ENCODE data around the gene BUB3.

BUB3 gene, protein sequence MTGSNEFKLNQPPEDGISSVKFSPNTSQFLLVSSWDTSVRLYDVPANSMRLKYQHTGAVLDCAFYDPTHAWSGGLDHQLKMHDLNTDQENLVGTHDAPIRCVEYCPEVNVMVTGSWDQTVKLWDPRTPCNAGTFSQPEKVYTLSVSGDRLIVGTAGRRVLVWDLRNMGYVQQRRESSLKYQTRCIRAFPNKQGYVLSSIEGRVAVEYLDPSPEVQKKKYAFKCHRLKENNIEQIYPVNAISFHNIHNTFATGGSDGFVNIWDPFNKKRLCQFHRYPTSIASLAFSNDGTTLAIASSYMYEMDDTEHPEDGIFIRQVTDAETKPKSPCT

GRCh38 chr10:123154092-123154710 is at the start of gene BUB3:
TSS of gene BUB3 (plus strand) at chr10:123154402. CDS start at chr10:123154918, 516 bp downstream.
- peak; percentile 94 to 95 for DNase-seq (ENCODE audit: low read depth in 2 of 2)

DNA sequence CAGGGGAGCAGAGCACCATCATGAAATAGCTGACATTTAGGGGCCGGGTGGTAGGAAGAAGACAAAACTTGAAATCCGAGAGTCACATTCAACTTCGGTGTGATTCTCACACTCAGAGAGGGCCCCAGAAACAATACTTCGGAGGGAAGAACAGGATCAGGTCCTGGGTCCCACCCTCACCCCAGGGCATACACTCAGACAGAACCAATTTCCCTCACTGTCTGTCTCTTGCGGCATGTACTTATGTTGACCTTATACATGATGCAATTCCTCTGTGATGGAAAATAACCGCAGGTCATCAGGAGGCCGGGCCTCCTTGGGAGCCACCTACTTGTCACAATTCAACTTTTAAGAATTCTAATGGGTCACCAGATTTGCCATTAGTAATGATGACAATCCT is 44.7 kb upstream of the BUB3 start:
- no peak for DNase-seq (ENCODE audit: low read depth in 2 of 2)

DNA sequence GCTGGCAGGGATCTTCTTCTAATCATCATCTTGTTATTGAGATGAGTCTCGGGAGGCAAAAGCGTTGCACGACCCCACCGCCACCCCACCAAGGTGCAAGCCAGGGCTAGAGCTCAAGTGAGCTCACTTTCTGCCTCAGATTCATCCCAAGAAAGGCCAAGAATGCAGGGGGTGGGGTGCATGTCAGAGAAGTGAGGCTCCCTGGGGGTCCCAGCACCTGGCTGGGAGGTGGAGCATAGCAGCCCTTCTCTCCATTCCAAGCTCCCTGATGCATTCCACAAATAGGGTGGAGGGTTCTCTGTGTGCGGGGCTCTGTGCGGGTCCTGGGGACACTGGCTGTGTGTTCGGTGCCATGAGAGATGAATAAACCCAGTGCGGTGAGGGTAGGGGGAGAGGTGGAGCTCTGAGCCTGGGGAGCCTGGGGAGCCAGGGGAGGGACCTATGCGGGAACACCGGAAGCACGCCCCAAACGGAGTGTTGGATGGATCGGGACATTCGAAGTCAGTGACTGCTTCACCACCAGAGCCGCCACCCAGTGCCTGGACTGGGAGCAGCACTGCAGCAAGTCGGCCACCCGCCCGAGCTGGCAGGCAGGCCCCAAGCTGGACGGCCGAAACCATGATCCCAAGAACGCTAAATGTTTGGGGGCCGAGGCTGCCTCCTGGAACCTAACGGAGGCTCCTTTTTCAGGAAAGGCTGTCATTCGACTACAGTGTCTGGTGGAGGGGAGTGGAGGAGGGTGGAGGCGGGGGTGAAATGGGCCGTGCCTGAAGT is 36.4 kb upstream of the BUB3 start:
- no peak for DNase-seq (ENCODE audit: low read depth in 2 of 2)

DNA sequence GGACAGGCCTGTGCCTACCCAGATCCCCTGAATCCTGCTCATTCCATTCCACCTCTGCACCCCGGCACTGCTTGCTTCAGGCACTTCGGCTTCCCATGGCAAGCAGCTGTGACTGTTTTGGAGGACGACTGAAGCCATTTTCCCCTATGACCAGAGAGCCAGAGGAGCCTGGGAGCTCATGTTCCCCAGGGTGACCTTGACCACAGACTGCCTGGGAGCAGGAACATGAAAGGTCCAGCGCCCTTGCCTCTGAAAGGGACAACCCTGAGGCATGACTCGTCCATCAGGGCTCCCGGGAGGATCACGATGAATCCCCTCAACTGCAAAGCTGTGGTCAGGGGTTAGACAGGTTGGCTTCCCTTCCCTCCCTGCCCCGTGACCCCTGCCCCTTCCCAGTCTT is 35.1 kb upstream of the BUB3 start:
- no peak for DNase-seq (ENCODE audit: low read depth in 2 of 2)

GRCh38 chr10:123126246-123126645 is 28.0 kb upstream of the BUB3 start:
- no peak for DNase-seq (ENCODE audit: low read depth in 2 of 2)

DNA sequence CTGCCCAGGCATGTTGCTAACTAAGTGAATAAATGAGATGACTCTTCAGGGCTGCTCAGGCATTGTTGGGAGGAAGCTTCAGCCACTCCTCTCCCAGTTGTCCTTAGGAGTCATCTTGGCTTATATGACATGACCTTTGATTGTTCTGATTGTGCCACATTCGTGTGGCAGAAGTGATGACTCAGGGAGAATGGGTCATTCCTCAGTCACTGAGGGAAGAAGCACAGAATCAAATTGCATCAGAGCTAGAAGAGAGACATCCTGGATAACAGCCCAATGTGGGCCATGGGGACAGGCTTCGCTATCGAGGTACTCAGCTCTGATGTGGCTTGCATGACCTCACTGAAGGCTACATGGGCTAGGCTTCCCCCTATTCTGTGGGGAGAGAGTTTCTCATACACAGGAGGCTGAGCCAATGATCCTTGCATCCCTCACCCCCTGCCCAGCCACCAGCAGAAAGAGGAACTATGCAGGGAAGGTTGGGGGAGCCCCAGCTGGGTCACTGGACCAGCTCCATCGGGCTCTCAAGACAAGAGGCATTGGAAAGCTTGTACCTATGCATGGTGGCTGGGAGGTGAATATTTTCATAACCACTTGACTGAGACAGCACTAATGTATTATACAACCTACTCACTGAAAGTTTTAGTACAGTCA is 24.5 kb upstream of the BUB3 start:
- no peak for DNase-seq (ENCODE audit: low read depth in 2 of 2)

- DNase-seq (ENCODE audit: low read depth in 2 of 2), result peak; percentile 69 to 75
These were observed 21.4 kb upstream of the BUB3 start for GRCh38 chr10:123132576-123133477.

- no peak for DNase-seq (ENCODE audit: low read depth in 2 of 2)
These were observed 20.5 kb upstream of the BUB3 start for GRCh38 chr10:123133541-123134342.

DNA sequence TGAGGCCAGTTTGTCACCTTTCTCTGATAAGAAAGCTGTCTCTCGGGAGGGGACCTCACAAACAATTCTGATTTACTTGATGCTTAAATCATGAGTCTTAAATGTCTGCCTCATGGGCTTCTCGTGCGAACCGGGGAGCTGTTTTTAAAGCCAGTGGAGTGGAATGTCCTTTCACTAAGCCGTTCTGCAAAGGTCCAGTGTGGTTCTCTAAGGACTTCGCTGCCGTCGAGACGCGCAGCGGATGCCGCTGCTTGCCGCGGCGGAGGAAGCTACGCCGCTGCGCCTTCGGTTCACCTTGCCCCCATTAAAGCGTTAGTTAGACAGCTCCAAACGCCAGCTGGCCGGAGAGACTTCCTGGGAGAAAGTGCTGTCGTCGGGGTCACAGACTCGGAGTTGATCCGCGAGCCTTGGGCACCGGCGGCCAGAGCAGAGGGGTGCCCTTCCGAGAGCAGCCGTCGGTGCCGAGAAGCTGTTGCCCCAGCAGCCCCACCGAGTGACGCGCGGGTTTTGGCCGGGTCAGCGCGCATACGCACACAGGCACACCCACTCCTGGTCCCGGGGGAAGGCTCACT is 19.8 kb upstream of the BUB3 start:
- no peak for DNase-seq (ENCODE audit: low read depth in 2 of 2)

GRCh38 chr10:123134915-123135414 is 19.2 kb upstream of the BUB3 start:
- DNase-seq (ENCODE audit: low read depth in 2 of 2), result no peak

GRCh38 chr10:123135415-123136141 is 18.6 kb upstream of the BUB3 start, which contains the start of gene HMX3:
TSS of gene HMX3 (plus strand) at chr10:123135970. CDS start at chr10:123136051, 81 bp downstream.
- no peak for DNase-seq (ENCODE audit: low read depth in 2 of 2)

- DNase-seq (ENCODE audit: low read depth in 2 of 2), result no peak
These were observed 17.9 kb upstream of the BUB3 start for GRCh38 chr10:123136221-123136805.

DNA sequence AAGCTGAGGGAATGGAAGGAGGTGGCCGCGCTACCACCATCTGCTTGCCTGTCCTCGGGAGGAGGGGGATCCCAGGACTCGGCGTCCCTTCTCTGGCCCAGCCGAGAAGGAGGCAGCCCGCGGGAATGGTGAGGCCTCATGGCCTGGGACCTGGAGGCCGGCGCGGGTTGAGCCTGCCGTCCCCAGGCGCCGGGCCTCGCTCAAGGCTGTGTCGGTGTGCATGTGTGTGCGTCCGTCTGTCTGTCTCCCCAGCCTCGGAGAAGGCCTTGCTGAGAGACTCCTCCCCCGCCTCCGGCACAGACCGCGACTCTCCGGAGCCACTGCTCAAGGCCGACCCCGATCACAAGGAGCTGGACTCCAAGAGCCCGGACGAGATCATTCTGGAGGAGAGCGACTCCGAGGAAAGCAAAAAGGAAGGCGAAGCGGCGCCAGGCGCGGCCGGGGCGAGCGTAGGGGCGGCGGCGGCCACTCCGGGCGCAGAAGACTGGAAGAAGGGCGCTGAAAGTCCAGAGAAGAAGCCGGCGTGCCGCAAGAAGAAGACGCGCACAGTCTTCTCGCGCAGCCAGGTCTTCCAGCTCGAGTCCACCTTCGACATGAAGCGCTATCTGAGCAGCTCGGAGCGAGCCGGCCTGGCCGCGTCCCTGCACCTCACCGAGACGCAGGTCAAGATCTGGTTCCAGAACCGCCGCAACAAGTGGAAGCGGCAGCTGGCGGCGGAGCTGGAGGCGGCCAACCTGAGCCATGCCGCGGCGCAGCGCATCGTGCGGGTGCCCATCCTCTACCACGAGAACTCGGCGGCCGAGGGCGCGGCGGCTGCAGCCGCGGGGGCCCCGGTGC is 17.2 kb upstream of the BUB3 start:
- DNase-seq (ENCODE audit: low read depth in 2 of 2), result no peak

- no peak for DNase-seq (ENCODE audit: low read depth in 2 of 2)
These were observed 15.1 kb upstream of the BUB3 start for GRCh38 chr10:123139165-123139520.

DNA sequence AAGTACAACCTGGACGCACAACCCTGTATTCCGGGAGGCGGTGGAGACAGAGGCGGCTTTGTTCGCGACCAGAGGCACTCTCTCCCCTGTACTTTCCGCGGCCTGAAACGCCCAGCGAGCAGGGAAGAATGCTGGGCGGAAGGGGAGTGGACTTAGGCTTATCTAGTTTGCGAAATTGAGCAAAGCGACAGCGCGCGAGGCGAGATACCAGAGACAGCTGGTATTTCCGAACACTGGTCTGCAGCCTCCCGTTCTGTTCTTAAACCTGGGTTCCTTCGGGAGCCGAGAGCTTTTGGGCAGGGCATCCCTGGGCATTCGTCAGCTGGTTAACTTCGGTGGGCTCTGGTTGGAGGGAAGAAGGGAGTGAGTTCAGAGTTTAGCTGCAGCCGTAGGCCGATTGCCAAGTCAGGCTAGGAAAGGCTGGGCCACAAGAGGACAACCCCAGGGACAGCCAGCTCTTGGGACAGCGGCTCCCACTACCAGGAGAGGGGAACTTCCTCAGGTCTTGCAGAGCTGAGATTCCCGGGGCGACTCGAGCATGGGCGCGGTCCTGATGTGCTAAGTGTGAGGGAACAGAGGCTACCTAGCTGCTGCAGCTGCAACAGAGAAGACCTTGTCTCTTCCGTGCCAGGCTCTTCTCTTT is 14.6 kb upstream of the BUB3 start:
- no peak for DNase-seq (ENCODE audit: low read depth in 2 of 2)

GRCh38 chr10:123140164-123140982 is 13.8 kb upstream of the BUB3 start:
- DNase-seq (ENCODE audit: low read depth in 2 of 2), result no peak

All from stimulated activated CD8-positive, alpha-beta memory T cell treated with anti-CD3 and anti-CD28 coated beads, Interleukin-7, amount 100 ng/mL, for 4 hours (primary cell).